A673 (cell line): ENCODE measurements around the gene PLEKHA3. TPM values are rescaled to one million over a fixed set of nuclear protein-coding genes. Genes with fewer than 3 reads are reported as not detected.

ENCODE experiments used
- BruUV-seq: library from RNA; stranded (reverse); fragments of 400-500 nt; replicated peaks from 2 replicates; lab custom pipeline; 2021; lab: Mats Ljungman, UMichigan
- CTCF ChIA-PET: fragments of 300-600 bp; sonication (Branson Sonifier 250); formaldehyde crosslinking; loops from one replicate; lab custom pipeline; 2022; ENCODE audit warnings: antibody characterized with exemption; lab: Charles Lee
- POLR2A ChIA-PET: fragments of 300-600 bp; sonication (Branson Sonifier 250); formaldehyde crosslinking; loops from one replicate; lab custom pipeline; 2022; ENCODE audit warnings: antibody characterized with exemption; ENCODE audit not compliant: low non-redundant PET; lab: Charles Lee
- DNase-seq: peaks from one replicate; pipeline ENCODE4 v3.0.0-alpha.2; 2015; ENCODE audit warnings: low spot score
- H3K27ac ChIP-seq: fragments of 200-600 bp; sonication (generic); 2 replicates; pipeline ENCODE4 v1.5.1; 2016; ENCODE audit warnings: mixed run types, low read depth, mild to moderate bottlenecking, mixed read lengths, antibody characterized with exemption, low read length; ENCODE audit not compliant: poor library complexity, severe bottlenecking
- H3K27me3 ChIP-seq: fragments of 200-600 bp; sonication (generic); replicated peaks from 2 replicates; pipeline ENCODE4 v1.6.1; 2017; ENCODE audit warnings: mixed run types, low read depth, mild to moderate bottlenecking, mixed read lengths, antibody characterized with exemption, low read length; ENCODE audit not compliant: insufficient read depth, poor library complexity
- H3K36me3 ChIP-seq: fragments of 200-600 bp; sonication (generic); 2 replicates; pipeline ENCODE4 v1.6.1; 2016; ENCODE audit warnings: mixed run types, mild to moderate bottlenecking, mixed read lengths, antibody characterized with exemption, low read length; ENCODE audit not compliant: insufficient read depth, poor library complexity, severe bottlenecking
- H3K4me1 ChIP-seq: fragments of 200-600 bp; sonication (generic); 2 replicates; pipeline ENCODE4 v1.6.1; 2017; ENCODE audit warnings: mixed run types, mild to moderate bottlenecking, mixed read lengths, antibody characterized with exemption, low read length; ENCODE audit not compliant: insufficient read depth, poor library complexity, severe bottlenecking
- H3K4me3 ChIP-seq: fragments of 200-600 bp; sonication (generic); 2 replicates; pipeline ENCODE4 v1.5.1; 2016; ENCODE audit warnings: low read depth, mixed run types, mild to moderate bottlenecking, mixed read lengths, low read length; ENCODE audit not compliant: poor library complexity, severe bottlenecking
- H3K9me3 ChIP-seq: fragments of 200-600 bp; sonication (generic); 2 replicates; pipeline ENCODE4 v1.6.1; 2016; ENCODE audit warnings: mixed run types, low read depth, mild to moderate bottlenecking, mixed read lengths, antibody characterized with exemption, low read length; ENCODE audit not compliant: poor library complexity, severe bottlenecking
- CTCF ChIP-seq: fragments of 300-800, 200-600 bp; sonication (generic); conservative IDR thresholded peaks from 2 replicates; pipeline ENCODE4 v1.5.1; 2017; ENCODE audit warnings: low read depth, mild to moderate bottlenecking, antibody characterized with exemption, low read length, moderate library complexity, mixed read lengths
- EZH2 ChIP-seq: fragments of 200-600 bp; sonication (generic); IDR thresholded peaks from 2 replicates; pipeline ENCODE4 v1.6.1; 2017; ENCODE audit warnings: borderline replicate concordance, low read depth, mild to moderate bottlenecking, mixed read lengths, antibody characterized with exemption, low read length; ENCODE audit not compliant: poor library complexity, severe bottlenecking
- intact Hi-C: fragments of 100-400 bp; cut with micrococcal nuclease; formaldehyde crosslinking; loops from one replicate; pipeline ENCODE4 v1.10.0; 2022; ENCODE audit not compliant: unreplicated experiment
- total RNA-seq: library from RNA; stranded (reverse); gene quantifications from 2 replicates; pipeline ENCODE4 v1.2.3, GENCODE V29; 2021

Gene PLEKHA3
- total RNA-seq, 1 experiment from 2014 or later: 27.0 TPM

DNA sequence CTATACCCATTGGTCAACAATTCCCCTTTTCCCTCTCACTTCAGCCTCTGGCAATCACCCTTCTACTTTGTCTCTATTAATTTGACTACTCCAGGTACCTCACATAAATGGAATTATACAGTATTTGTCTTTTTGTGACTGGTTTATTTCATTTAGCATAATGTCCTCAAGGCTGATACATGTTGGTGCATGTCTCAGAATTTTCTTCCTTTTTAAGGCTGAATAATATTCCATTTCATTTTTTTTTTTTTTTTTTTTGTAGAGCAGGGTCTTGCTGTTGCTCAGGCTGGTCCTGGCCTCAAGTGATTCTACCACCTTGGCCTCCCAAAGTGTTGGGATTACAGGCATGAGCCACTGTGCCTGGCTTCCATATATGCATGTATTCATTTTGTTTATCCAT lies 3.8 kb upstream of the PLEKHA3 start:
- Histone ChIP-seq H3K27me3 (no peaks in the 10 kb centered on the region), H3K27ac (no peak overlapping the region), H3K9me3 (no peaks in the 10 kb centered on the region), H3K36me3 (no peaks in the 10 kb centered on the region), H3K4me3 (no peak overlapping the region), H3K4me1 (peaks cover 18% of the 10 kb centered on the region)
- ChIA-PET CTCF (no interaction called here), POLR2A (no interaction called here)
- no TSS peak for BruUV-seq
- intact Hi-C loops: no loop called here
- DNase-seq: no peak
- TF ChIP-seq EZH2 (no peak), CTCF (no peak)

DNA sequence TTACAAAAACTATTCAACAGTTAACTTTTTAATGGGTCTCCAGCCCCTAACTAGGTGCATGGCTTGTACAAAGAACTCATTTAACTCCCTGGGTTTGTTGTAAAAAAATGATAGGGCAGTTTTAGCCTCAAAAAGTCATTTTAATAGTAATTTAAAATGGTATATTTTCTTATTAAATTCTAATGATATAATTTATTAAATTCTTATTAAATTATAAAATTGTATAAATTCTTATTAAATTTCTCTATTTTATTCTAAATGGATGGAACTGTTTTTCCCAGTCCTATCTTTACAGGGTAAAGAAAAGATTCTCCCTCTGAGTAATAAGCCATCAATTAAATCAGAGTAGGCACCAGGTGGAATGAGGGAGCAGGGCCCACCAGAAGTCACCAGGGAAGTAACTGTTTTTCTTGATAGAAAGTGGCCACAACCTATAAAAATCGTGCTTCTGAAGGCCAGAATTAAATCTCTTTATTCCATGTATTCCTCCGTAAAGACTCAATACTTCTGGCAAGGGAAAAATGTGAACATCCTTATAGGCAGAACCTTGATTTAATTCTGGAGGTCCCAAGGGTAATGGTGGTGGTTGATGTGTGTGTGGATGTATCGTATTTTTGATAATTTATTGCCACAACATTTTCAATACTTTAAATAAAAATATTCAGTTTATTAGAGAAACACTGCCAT lies 2.7 kb upstream of the PLEKHA3 start:
- peak; percentile 42 for DNase-seq
- Histone ChIP-seq H3K9me3 (no peaks in the 10 kb centered on the region), H3K4me1 (peaks cover 29% of the 10 kb centered on the region), H3K27me3 (no peaks in the 10 kb centered on the region), H3K27ac (peak overlapping the region; percentile 92), H3K4me3 (peak overlapping the region; percentile 60), H3K36me3 (no peaks in the 10 kb centered on the region)
- BruUV-seq: no TSS peak
- intact Hi-C loops: loop anchor here (1.0 kb wide), 1 partner anchor 26 kb away; the partner anchor contains the start of genes PJVK and PRKRA
- CTCF ChIA-PET: no interaction called here
- TF ChIP-seq CTCF (no peak), EZH2 (no peak)
- POLR2A ChIA-PET: no interaction called here

- POLR2A ChIA-PET: no interaction called here
- Histone ChIP-seq H3K9me3 (no peaks in the 10 kb centered on the region), H3K27me3 (no peaks in the 10 kb centered on the region), H3K4me1 (peaks cover 33% of the 10 kb centered on the region), H3K36me3 (no peaks in the 10 kb centered on the region), H3K27ac (peak overlapping the region; percentile 92), H3K4me3 (peak overlapping the region; percentile 60)
- no peak for TF ChIP-seq EZH2
- TF ChIP-seq CTCF: no peak
- no peak for DNase-seq
- BruUV-seq: TSS peak; percentile 83
- intact Hi-C loops: loop anchor here (1.0 kb wide), 1 partner anchor 27 kb away; the partner anchor contains the start of genes PJVK and PRKRA
- CTCF ChIA-PET: no interaction called here
These were observed 2.2 kb upstream of the PLEKHA3 start for GRCh38 chr2:178478130-178478438.
